A673 (cell line): ENCODE data around the gene ROR2.

Experiments used
- EZH2 ChIP-seq: fragments of 200-600 bp; sonication (generic); IDR thresholded peaks from 2 replicates; pipeline ENCODE4 v1.6.1; 2017; ENCODE audit warnings: borderline replicate concordance, low read depth, mild to moderate bottlenecking, mixed read lengths, antibody characterized with exemption, low read length; ENCODE audit not compliant: poor library complexity, severe bottlenecking
- TF ChIP-seq, protein P1 (sequence below): fragments of 300-800, 200-600 bp; sonication (generic); conservative IDR thresholded peaks from 2 replicates; pipeline ENCODE4 v1.5.1; 2017; ENCODE audit warnings: low read depth, mild to moderate bottlenecking, antibody characterized with exemption, low read length, moderate library complexity, mixed read lengths

GRCh38 chr9:91867740-91868139 is 82.3 kb downstream of the ROR2 start:
- TF ChIP-seq, protein P1, sequence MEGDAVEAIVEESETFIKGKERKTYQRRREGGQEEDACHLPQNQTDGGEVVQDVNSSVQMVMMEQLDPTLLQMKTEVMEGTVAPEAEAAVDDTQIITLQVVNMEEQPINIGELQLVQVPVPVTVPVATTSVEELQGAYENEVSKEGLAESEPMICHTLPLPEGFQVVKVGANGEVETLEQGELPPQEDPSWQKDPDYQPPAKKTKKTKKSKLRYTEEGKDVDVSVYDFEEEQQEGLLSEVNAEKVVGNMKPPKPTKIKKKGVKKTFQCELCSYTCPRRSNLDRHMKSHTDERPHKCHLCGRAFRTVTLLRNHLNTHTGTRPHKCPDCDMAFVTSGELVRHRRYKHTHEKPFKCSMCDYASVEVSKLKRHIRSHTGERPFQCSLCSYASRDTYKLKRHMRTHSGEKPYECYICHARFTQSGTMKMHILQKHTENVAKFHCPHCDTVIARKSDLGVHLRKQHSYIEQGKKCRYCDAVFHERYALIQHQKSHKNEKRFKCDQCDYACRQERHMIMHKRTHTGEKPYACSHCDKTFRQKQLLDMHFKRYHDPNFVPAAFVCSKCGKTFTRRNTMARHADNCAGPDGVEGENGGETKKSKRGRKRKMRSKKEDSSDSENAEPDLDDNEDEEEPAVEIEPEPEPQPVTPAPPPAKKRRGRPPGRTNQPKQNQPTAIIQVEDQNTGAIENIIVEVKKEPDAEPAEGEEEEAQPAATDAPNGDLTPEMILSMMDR: no peak
- no peak for TF ChIP-seq EZH2
